Keratinocyte (primary cell): ENCODE results near the gene CLEC1B.
"Not testable (repeated sequence)": the region's sequence is repeated elsewhere in the genome, so short reads cannot be mapped to it uniquely, and the experiment has no call there.

Source experiments
- CTCF ChIP-seq, 3 experiments: IDR thresholded peaks in 1 of 3; conservative IDR thresholded peaks in 1 of 3; optimal IDR thresholded peaks in 1 of 3; 2 replicates in 2 of 3; 3 replicates in 1 of 3; pipeline versions ENCODE3 to v1.5.1; 2011; ENCODE audit warnings: low read length in 3 of 3, mild to moderate bottlenecking in 3 of 3, moderate library complexity in 2 of 3, control low read depth in 1 of 3, inconsistent platforms in 1 of 3; ENCODE audit not compliant: insufficient read depth in 2 of 3; ENCODE audit errors: extremely low read depth in 1 of 3
- EZH2 ChIP-seq: IDR thresholded peaks from one replicate; pipeline ENCODE4 v1.6.1; 2012; ENCODE audit warnings: inconsistent platforms, mild to moderate bottlenecking, low read length, moderate library complexity

- not testable (repeated sequence) for TF ChIP-seq CTCF (optimal IDR thresholded peaks at IDR 0.05 in 1 of 3, IDR thresholded peaks at IDR 0.05 in 1 of 3, conservative IDR thresholded peaks at IDR 0.05 in 1 of 3; ENCODE audit: extremely low read depth in 1 of 3, insufficient read depth in 2 of 3, low read length in 3 of 3); EZH2
These were observed 24.2 kb downstream of the CLEC1B start for GRCh38 chr12:9974731-9975130.
